Loucy (cell line): Measurements from ENCODE around the gene COPS6.

Source experiments
- CTCF ChIP-seq: fragments of 200-600 bp; sonication (generic); conservative IDR thresholded peaks from 2 replicates; pipeline ENCODE4 v1.5.1; 2014; ENCODE audit warnings: mild to moderate bottlenecking, antibody characterized with exemption, low read length
- EZH2phosphoT487 ChIP-seq: fragments of 200-600 bp; IDR thresholded peaks from 2 replicates; pipeline ENCODE4 v1.6.1; 2018; ENCODE audit warnings: antibody characterized with exemption, mild to moderate bottlenecking, moderate library complexity, borderline replicate concordance

GRCh38 chr7:100130608-100131453 lies 42.1 kb downstream of the COPS6 start:
- TF ChIP-seq CTCF (peak; percentile 76), EZH2phosphoT487 (no peak)
